Measurements from ENCODE around the gene BBS9. TPM values are rescaled to one million over a fixed set of nuclear protein-coding genes. Genes with fewer than 3 reads are reported as not detected.

BBS9 gene
- total and polyA plus RNA-seq, 2 of the 4 experiments (the other 2 are of a cell fraction), result 7.9 to 9.5 TPM

DNA sequence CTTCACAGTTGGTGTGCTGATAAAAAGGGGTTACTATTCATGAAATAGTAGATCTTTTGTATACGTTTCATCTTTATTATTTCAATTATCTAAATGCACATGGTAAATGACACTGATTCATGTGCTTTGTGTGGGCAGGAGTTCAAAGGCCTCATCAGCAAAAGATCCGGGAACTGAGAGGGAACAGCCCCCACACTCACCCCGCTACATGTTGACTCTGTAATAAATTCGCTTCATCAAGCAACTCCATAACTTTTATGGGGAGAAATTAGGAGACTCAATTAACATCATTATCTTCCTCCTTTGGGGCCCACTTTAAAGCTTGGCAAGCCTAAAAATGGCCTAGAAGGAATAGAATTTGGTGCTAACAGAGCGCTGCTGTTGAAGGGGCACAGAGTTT is 525.3 kb downstream of the BBS9 start:
- H3K14ac ChIP-seq (replicated peaks; ENCODE audit: low read depth, low read length), result no peak overlapping the region
- no peak overlapping the region for H3K4me2 ChIP-seq (ENCODE audit: low read depth, low read length)
- intact Hi-C loops (cut with micrococcal nuclease) (no loop called here), in situ Hi-C loops (cut with MboI; ENCODE audit: low sequenced_read_pairs) (no loop called here), dilution Hi-C loops (cut with HindIII; ENCODE audit: low sequenced_read_pairs, unreplicated experiment) (no loop called here)
- WGBS, 2 experiments (ENCODE audit: extremely low coverage in 2 of 2, insufficient read length in 1 of 2), result no CpG with 5 or more reads among the region's 5 CpGs
- H3K9me1 ChIP-seq (ENCODE audit: insufficient read depth, low read length), result 0 out of 2 replicates have a peak, but pooled peaks cover 4% of the 10 kb centered on the region
- H2AK9ac ChIP-seq (replicated peaks; ENCODE audit: low read depth, low read length, poor library complexity), result no peak overlapping the region
- ChIA-PET CTCF (interaction anchor here (0.6 kb wide), 1 partner anchor 278 kb away, joined by 3 read pairs; no protein-coding TSS in a partner anchor), POLR2A (ENCODE audit: unreplicated experiment) (no interaction called here)
- H3K79me1 ChIP-seq (ENCODE audit: low read depth in 1 of 2, low read length in 2 of 2), result no peaks in the 10 kb centered on the region
- H3K4ac ChIP-seq (ENCODE audit: low read depth, low read length), result no peak overlapping the region
- no peak overlapping the region for H3K56ac ChIP-seq (ENCODE audit: extremely low read depth, insufficient read depth, low read length)
- no peak overlapping the region for H3K18ac ChIP-seq (ENCODE audit: low read depth, low read length)
- H4K5ac ChIP-seq (ENCODE audit: low read depth, low read length), result no peak overlapping the region
- H3K27me3 ChIP-seq (ENCODE audit: control insufficient read depth, insufficient read depth, low read length), result no peaks in the 10 kb centered on the region
- BruUV-seq (replicated peaks), result no TSS peak
- DNase-seq, result no peak
- H3K9me3 ChIP-seq (ENCODE audit: control insufficient read depth, insufficient read depth, low read length), result no peaks in the 10 kb centered on the region
- no peak overlapping the region for H2BK15ac ChIP-seq (ENCODE audit: low read depth, low read length)
- H3K36me3 ChIP-seq (ENCODE audit: control insufficient read depth, insufficient read depth, low read length), result no peaks in the 10 kb centered on the region
- no peak overlapping the region for H3K23ac ChIP-seq (ENCODE audit: low read depth, low read length)
- H2BK20ac ChIP-seq (ENCODE audit: low read depth, low read length), result no peak overlapping the region
- no peak overlapping the region for H3K4me3 ChIP-seq (ENCODE audit: insufficient read depth, low read depth, low read length)
- no peak overlapping the region for H2AFZ ChIP-seq (replicated peaks; ENCODE audit: low read length, poor library complexity)
- H2BK5ac ChIP-seq (ENCODE audit: low read depth, low read length, poor library complexity, severe bottlenecking), result no peak overlapping the region
- no peaks in the 10 kb centered on the region for H3K4me1 ChIP-seq (ENCODE audit: control insufficient read depth, insufficient read depth, low read length)
- TF ChIP-seq, protein P1, sequence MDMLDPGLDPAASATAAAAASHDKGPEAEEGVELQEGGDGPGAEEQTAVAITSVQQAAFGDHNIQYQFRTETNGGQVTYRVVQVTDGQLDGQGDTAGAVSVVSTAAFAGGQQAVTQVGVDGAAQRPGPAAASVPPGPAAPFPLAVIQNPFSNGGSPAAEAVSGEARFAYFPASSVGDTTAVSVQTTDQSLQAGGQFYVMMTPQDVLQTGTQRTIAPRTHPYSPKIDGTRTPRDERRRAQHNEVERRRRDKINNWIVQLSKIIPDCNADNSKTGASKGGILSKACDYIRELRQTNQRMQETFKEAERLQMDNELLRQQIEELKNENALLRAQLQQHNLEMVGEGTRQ (IDR thresholded peaks at IDR 0.05; ENCODE audit: low read depth, low read length), result no peak
- TF ChIP-seq RFX5 (IDR thresholded peaks at IDR 0.05; ENCODE audit: low read depth, low read length) (no peak), POLR2A (IDR thresholded peaks at IDR 0.05; ENCODE audit: low read depth, low read length) (no peak), SMC3 (IDR thresholded peaks at IDR 0.05; ENCODE audit: low read depth, low read length) (no peak), MAZ (IDR thresholded peaks at IDR 0.05; ENCODE audit: borderline replicate concordance, low read depth, low read length) (no peak), MAFK (IDR thresholded peaks at IDR 0.05; ENCODE audit: low read depth, low read length) (no peak), FOS (IDR thresholded peaks at IDR 0.05; ENCODE audit: low read depth, low read length) (no peak)
- no peak overlapping the region for H2AK5ac ChIP-seq (ENCODE audit: low read depth, low read length)
- H4K91ac ChIP-seq (ENCODE audit: insufficient read depth, low read depth, low read length), result no peak overlapping the region
- H3K9ac ChIP-seq (ENCODE audit: low read depth, low read length), result no peak overlapping the region
- H2BK120ac ChIP-seq (ENCODE audit: low read depth, low read length), result no peak overlapping the region
- H3K27ac ChIP-seq (ENCODE audit: insufficient read depth, low read length), result no peak overlapping the region
- H4K8ac ChIP-seq (ENCODE audit: low read depth in 2 of 2, low read length in 2 of 2), result no peak overlapping the region
- H4K20me1 ChIP-seq (ENCODE audit: insufficient read depth, low read length), result no peaks in the 10 kb centered on the region
- ATAC-seq (ENCODE audit: low read depth), result no peak

Small RNA genes within 50 kb of the gene (microRNA-seq; reads per million reads assigned to microRNA genes)
- gene AC007312.1 (ENCODE audit: insufficient read depth, insufficient read length), result not detected
- not detected for gene AC074338.1 (ENCODE audit: insufficient read depth, insufficient read length)
- not detected for gene RNA5SP229 (ENCODE audit: insufficient read depth, insufficient read length)

Small RNA genes within 50 kb of the gene (small RNA-seq; reads per million reads assigned to genes)
- gene AC007312.1, result 0 reads per million in 5 experiments
- 0 reads per million in 5 experiments for gene AC074338.1
- 0 to 0.76 (median 0.60) reads per million in 5 experiments for gene RNA5SP229

Other genes starting within 250 kb of the BBS9 start
- gene KBTBD2, start 237.8 kb upstream of the BBS9 start, total RNA-seq (2012; rRNA removed), result 32.3 and 41.7 TPM in 2 replicates
- gene KBTBD2, start 237.8 kb upstream of the BBS9 start, polyA plus RNA-seq (2012; rRNA removed), result 11.0 and 13.2 TPM in 2 replicates
- 146 and 191 TPM in 2 replicates for gene FKBP9, start 172.1 kb upstream of the BBS9 start, total RNA-seq (2012; rRNA removed)
- 99.0 and 126 TPM in 2 replicates for gene FKBP9, start 172.1 kb upstream of the BBS9 start, polyA plus RNA-seq (2012; rRNA removed)
- 12.2 and 22.2 TPM in 2 replicates for gene NT5C3A, start 66.8 kb upstream of the BBS9 start, total RNA-seq (2012; rRNA removed)
- 8.9 and 11.3 TPM in 2 replicates for gene NT5C3A, start 66.8 kb upstream of the BBS9 start, polyA plus RNA-seq (2012; rRNA removed)
- gene RP9, start 20.2 kb upstream of the BBS9 start, total RNA-seq (2012; rRNA removed), result 9.5 and 14.7 TPM in 2 replicates
- 18.1 and 18.3 TPM in 2 replicates for gene RP9, start 20.2 kb upstream of the BBS9 start, polyA plus RNA-seq (2012; rRNA removed)